Limb (tissue), 2 donors: ENCODE measurements around the gene TNIP1.

Experiments used
- DNase-seq, 2 donors: peaks; one replicate each; pipeline ENCODE4 v3.0.0-alpha.2; 2016; ENCODE audit errors: extremely low spot score in 2 of 2

The TNIP1 gene

GRCh38 chr5:151004499-151004898 is 76.3 kb downstream of the TNIP1 start:
- DNase-seq: no peak

- DNase-seq: no peak
Measured at GRCh38 chr5:151003503-151003860, 77.4 kb downstream of the TNIP1 start.

GRCh38 chr5:151002681-151003502 is 77.9 kb downstream of the TNIP1 start:
- DNase-seq: no peak

GRCh38 chr5:151002250-151002649 is 78.6 kb downstream of the TNIP1 start:
- peak in 1 of 2 donors; percentile 54 for DNase-seq

GRCh38 chr5:151001436-151001835 is 79.4 kb downstream of the TNIP1 start:
- DNase-seq: no peak

- DNase-seq: peak in 1 of 2 donors; percentile 40
Measured at GRCh38 chr5:150999704-151000442, 81.0 kb downstream of the TNIP1 start.

GRCh38 chr5:150993826-150994412 is 86.9 kb downstream of the TNIP1 start:
- DNase-seq: no peak

GRCh38 chr5:150993422-150993821 is 87.4 kb downstream of the TNIP1 start:
- no peak for DNase-seq

- DNase-seq: no peak
Measured at GRCh38 chr5:150992705-150993104, 88.1 kb downstream of the TNIP1 start.

GRCh38 chr5:150989695-150990094 is 91.1 kb downstream of the TNIP1 start:
- no peak for DNase-seq

- DNase-seq: no peak
Measured at GRCh38 chr5:150987746-150988145, 93.1 kb downstream of the TNIP1 start.
